Mesendoderm (in vitro differentiated cells): ENCODE results near the gene MYLK3.

Source experiments
- DNase-seq: peaks from one replicate; pipeline ENCODE4 v3.0.0; 2013
- H2AK5ac ChIP-seq: 2 replicates; pipeline ENCODE4 v1.6.1; 2013; ENCODE audit warnings: low read length, inconsistent platforms
- H2BK120ac ChIP-seq: 2 replicates; pipeline ENCODE4 v1.6.1; 2013; ENCODE audit warnings: low read depth, mild to moderate bottlenecking, low read length, moderate library complexity, mixed read lengths
- H2BK15ac ChIP-seq: replicated peaks from 2 replicates; pipeline ENCODE4 v1.6.1; 2013; ENCODE audit warnings: low read depth, mild to moderate bottlenecking, moderate library complexity
- H2BK5ac ChIP-seq: 2 replicates; pipeline ENCODE4 v1.6.1; 2013; ENCODE audit warnings: low read length, inconsistent platforms
- H3K18ac ChIP-seq: 2 replicates; pipeline ENCODE4 v1.6.1; 2013; ENCODE audit warnings: mild to moderate bottlenecking, low read length, mixed read lengths
- H3K23ac ChIP-seq: one replicate; pipeline ENCODE4 v1.6.1; 2013; ENCODE audit warnings: low read length
- H3K27ac ChIP-seq: 2 replicates; pipeline ENCODE4 v1.5.1; 2013; ENCODE audit warnings: low read depth, mild to moderate bottlenecking, inconsistent platforms, low read length, moderate library complexity
- H3K27me3 ChIP-seq: 2 replicates; pipeline ENCODE4 v1.6.1; 2013; ENCODE audit warnings: low read length, control low read depth, mild to moderate bottlenecking, inconsistent platforms; ENCODE audit not compliant: insufficient read depth, poor library complexity
- H3K36me3 ChIP-seq: 2 replicates; pipeline ENCODE4 v1.6.1; 2013; ENCODE audit warnings: low read length, inconsistent platforms; ENCODE audit not compliant: control insufficient read depth, insufficient read depth
- H3K4ac ChIP-seq: one replicate; pipeline ENCODE4 v1.6.1; 2013; ENCODE audit warnings: low read depth, mild to moderate bottlenecking, low read length, moderate library complexity
- H3K4me1 ChIP-seq: 2 replicates; pipeline ENCODE4 v1.6.1; 2013; ENCODE audit warnings: low read depth, low read length, inconsistent platforms; ENCODE audit not compliant: control insufficient read depth
- H3K4me2 ChIP-seq: 2 replicates; pipeline ENCODE4 v1.6.1; 2013; ENCODE audit warnings: low read length
- H3K4me3 ChIP-seq: 2 replicates; pipeline ENCODE4 v1.5.1; 2013; ENCODE audit warnings: mild to moderate bottlenecking, low read length
- H3K56ac ChIP-seq: one replicate; pipeline ENCODE4 v1.6.1; 2013; ENCODE audit warnings: low read length
- H3K79me1 ChIP-seq: 2 replicates; pipeline ENCODE4 v1.6.1; 2013; ENCODE audit warnings: low read length, inconsistent platforms
- H3K79me2 ChIP-seq: 2 replicates; pipeline ENCODE4 v1.6.1; 2013; ENCODE audit warnings: mild to moderate bottlenecking, low read length; ENCODE audit not compliant: control insufficient read depth, insufficient read depth
- H3K9ac ChIP-seq: 2 replicates; pipeline ENCODE4 v1.6.1; 2013; ENCODE audit warnings: low read length, inconsistent platforms
- H4K5ac ChIP-seq: one replicate; pipeline ENCODE4 v1.6.1; 2013; ENCODE audit warnings: low read length
- H4K8ac ChIP-seq: one replicate; pipeline ENCODE4 v1.6.1; 2013; ENCODE audit warnings: low read depth, mild to moderate bottlenecking, control low read depth, low read length, moderate library complexity
- WGBS: extraction: QIAGEN DNeasy Blood & Tissue Kit; methylation state at CpG from one replicate; pipeline ENCODE4 v1.1.7; 2013; ENCODE audit warnings: low lambda C conversion rate, missing lambda C conversion rate; ENCODE audit not compliant: insufficient coverage; ENCODE audit errors: extremely low coverage; 5-methylcytosine and 5-hydroxymethylcytosine counted together

MYLK3 gene

GRCh38 chr16:46690281-46691178 lies 57.6 kb downstream of the MYLK3 start:
- Histone ChIP-seq H3K23ac (peak overlapping the region; percentile 72), H3K4me1 (peaks cover 7% of the 10 kb centered on the region), H3K56ac (peak overlapping the region; percentile 100), H3K27ac (no peak overlapping the region), H3K79me1 (peaks cover 11% of the 10 kb centered on the region), H2AK5ac (peak overlapping the region; percentile 45), H2BK120ac (no peak overlapping the region), H2BK5ac (no peak overlapping the region), H2BK15ac (no peak overlapping the region), H3K18ac (no peak overlapping the region), H4K8ac (no peak overlapping the region), H3K27me3 (no peaks in the 10 kb centered on the region), H3K79me2 (peaks cover 44% of the 10 kb centered on the region), H3K4ac (peak overlapping the region; percentile 77), H3K4me2 (peak overlapping the region; percentile 99), H3K36me3 (peaks cover 6% of the 10 kb centered on the region), H4K5ac (no peak overlapping the region), H3K4me3 (peak overlapping the region; percentile 99), H3K9ac (peak overlapping the region; percentile 100)
- WGBS: no CpG with 5 or more reads among the region's 21 CpGs
- peak; percentile 29 for DNase-seq

- Histone ChIP-seq H3K79me2 (peaks cover 51% of the 10 kb centered on the region), H3K27ac (peak within 1 kb of the TSS; percentile 87), H2BK120ac (no peak within 1 kb of the TSS), H3K36me3 (peaks cover 4% of the 10 kb centered on the region), H4K5ac (no peak within 1 kb of the TSS), H3K27me3 (no peaks in the 10 kb centered on the region), H2BK5ac (peak within 1 kb of the TSS; percentile 93), H3K4me3 (peak within 1 kb of the TSS; percentile 99), H3K4me1 (peaks cover 7% of the 10 kb centered on the region), H2BK15ac (no peak within 1 kb of the TSS), H3K18ac (peak within 1 kb of the TSS; percentile 82), H3K9ac (peak within 1 kb of the TSS; percentile 100), H3K79me1 (peaks cover 11% of the 10 kb centered on the region), H3K4me2 (peak within 1 kb of the TSS; percentile 99), H3K56ac (peak within 1 kb of the TSS; percentile 100), H3K4ac (peak within 1 kb of the TSS; percentile 77), H2AK5ac (peak within 1 kb of the TSS; percentile 45), H4K8ac (no peak within 1 kb of the TSS), H3K23ac (peak within 1 kb of the TSS; percentile 92)
- no CpG with 5 or more reads among the region's 79 CpGs for WGBS
- peak; percentile 98 for DNase-seq
Measured at GRCh38 chr16:46689365-46690280, 58.5 kb downstream of the MYLK3 start, which contains the start of gene ORC6. Gene ORC6 (plus strand): TSS chr16:46689659. CDS start chr16:46689706, 47 bp downstream.

GRCh38 chr16:46688654-46689364 lies 59.3 kb downstream of the MYLK3 start, which contains the start of gene VPS35:
Gene VPS35 (minus strand): TSS chr16:46689178. CDS start chr16:46689133, 45 bp downstream.
- H3K27ac ChIP-seq: peak within 1 kb of the TSS; percentile 87
- H3K23ac ChIP-seq: peak within 1 kb of the TSS; percentile 92
- DNase-seq: peak; percentile 100
- H3K27me3 ChIP-seq: no peaks in the 10 kb centered on the region
- peaks cover 7% of the 10 kb centered on the region for H3K4me1 ChIP-seq
- peak within 1 kb of the TSS; percentile 77 for H3K4ac ChIP-seq
- H4K5ac ChIP-seq: no peak within 1 kb of the TSS
- no peak within 1 kb of the TSS for H2BK15ac ChIP-seq
- peak within 1 kb of the TSS; percentile 99 for H3K4me3 ChIP-seq
- H4K8ac ChIP-seq: no peak within 1 kb of the TSS
- H3K9ac ChIP-seq: peak within 1 kb of the TSS; percentile 100
- peak within 1 kb of the TSS; percentile 100 for H3K56ac ChIP-seq
- no peak within 1 kb of the TSS for H2BK120ac ChIP-seq
- H3K36me3 ChIP-seq: peaks cover 4% of the 10 kb centered on the region
- no CpG with 5 or more reads among the region's 54 CpGs for WGBS
- peak within 1 kb of the TSS; percentile 82 for H3K18ac ChIP-seq
- peak within 1 kb of the TSS; percentile 99 for H3K4me2 ChIP-seq
- H3K79me2 ChIP-seq: peaks cover 58% of the 10 kb centered on the region
- peak within 1 kb of the TSS; percentile 93 for H2BK5ac ChIP-seq
- H3K79me1 ChIP-seq: peaks cover 11% of the 10 kb centered on the region
- H2AK5ac ChIP-seq: no peak within 1 kb of the TSS

GRCh38 chr16:46688101-46688653 lies 60.0 kb downstream of the MYLK3 start:
- Histone ChIP-seq H3K56ac (peak overlapping the region; percentile 98), H3K4ac (no peak overlapping the region), H3K4me2 (peak overlapping the region; percentile 87), H3K18ac (no peak overlapping the region), H3K27me3 (no peaks in the 10 kb centered on the region), H2BK5ac (no peak overlapping the region), H3K79me2 (peaks cover 64% of the 10 kb centered on the region), H3K4me3 (peak overlapping the region; percentile 97), H3K4me1 (peaks cover 7% of the 10 kb centered on the region), H3K9ac (peak overlapping the region; percentile 95), H2AK5ac (no peak overlapping the region), H3K27ac (no peak overlapping the region), H2BK15ac (no peak overlapping the region), H4K8ac (no peak overlapping the region), H3K23ac (no peak overlapping the region), H3K79me1 (peaks cover 13% of the 10 kb centered on the region), H4K5ac (no peak overlapping the region), H3K36me3 (peaks cover 4% of the 10 kb centered on the region), H2BK120ac (no peak overlapping the region)
- WGBS: no CpG with 5 or more reads among the region's 14 CpGs
- no peak for DNase-seq

DNA sequence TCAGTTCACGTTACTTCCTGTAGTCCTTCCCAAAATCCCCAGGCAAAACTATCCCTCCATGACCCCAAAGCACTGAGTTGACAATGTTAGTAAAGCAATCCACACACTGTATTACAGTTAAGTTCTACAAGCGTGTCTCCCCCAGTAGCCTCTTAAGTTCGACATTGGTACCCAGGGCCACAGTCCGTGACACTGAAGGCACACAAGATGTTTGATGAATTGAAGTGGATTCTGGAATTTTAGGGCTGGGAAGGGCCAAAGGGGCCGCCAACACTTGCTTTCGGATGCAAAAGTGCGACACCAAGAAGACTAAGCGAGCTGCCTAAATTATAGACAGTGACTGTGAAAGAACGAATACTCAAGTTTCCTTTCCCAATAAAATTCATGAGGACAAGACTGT lies 60.7 kb downstream of the MYLK3 start:
- H3K9ac ChIP-seq: peak overlapping the region; percentile 95
- no peak overlapping the region for H3K18ac ChIP-seq
- peaks cover 2% of the 10 kb centered on the region for H3K36me3 ChIP-seq
- no peak overlapping the region for H2BK120ac ChIP-seq
- no peak overlapping the region for H2BK5ac ChIP-seq
- H4K8ac ChIP-seq: no peak overlapping the region
- no peak overlapping the region for H4K5ac ChIP-seq
- peaks cover 7% of the 10 kb centered on the region for H3K4me1 ChIP-seq
- H3K4me2 ChIP-seq: peak overlapping the region; percentile 87
- DNase-seq: peak; percentile 11
- peaks cover 13% of the 10 kb centered on the region for H3K79me1 ChIP-seq
- peaks cover 64% of the 10 kb centered on the region for H3K79me2 ChIP-seq
- H3K27ac ChIP-seq: no peak overlapping the region
- H3K23ac ChIP-seq: no peak overlapping the region
- no peak overlapping the region for H3K4me3 ChIP-seq
- H2AK5ac ChIP-seq: no peak overlapping the region
- H2BK15ac ChIP-seq: no peak overlapping the region
- no CpG with 5 or more reads among the region's 9 CpGs for WGBS
- peak overlapping the region; percentile 63 for H3K56ac ChIP-seq
- no peaks in the 10 kb centered on the region for H3K27me3 ChIP-seq
- H3K4ac ChIP-seq: no peak overlapping the region
